COR-L47 (cell line): Measurements from ENCODE around the gene TNFRSF25.
"Not testable (repeated sequence)": the region's sequence is repeated elsewhere in the genome, so short reads cannot be mapped to it uniquely, and the experiment has no call there.

Experiments
- DNase-seq: peaks from one replicate; lab custom pipeline; 2025; lab: John Stamatoyannopoulos, UW

The TNFRSF25 gene

GRCh38 chr1:6468729-6469461 lies 2.9 kb upstream of the TNFRSF25 start:
- DNase-seq = no peak

DNA sequence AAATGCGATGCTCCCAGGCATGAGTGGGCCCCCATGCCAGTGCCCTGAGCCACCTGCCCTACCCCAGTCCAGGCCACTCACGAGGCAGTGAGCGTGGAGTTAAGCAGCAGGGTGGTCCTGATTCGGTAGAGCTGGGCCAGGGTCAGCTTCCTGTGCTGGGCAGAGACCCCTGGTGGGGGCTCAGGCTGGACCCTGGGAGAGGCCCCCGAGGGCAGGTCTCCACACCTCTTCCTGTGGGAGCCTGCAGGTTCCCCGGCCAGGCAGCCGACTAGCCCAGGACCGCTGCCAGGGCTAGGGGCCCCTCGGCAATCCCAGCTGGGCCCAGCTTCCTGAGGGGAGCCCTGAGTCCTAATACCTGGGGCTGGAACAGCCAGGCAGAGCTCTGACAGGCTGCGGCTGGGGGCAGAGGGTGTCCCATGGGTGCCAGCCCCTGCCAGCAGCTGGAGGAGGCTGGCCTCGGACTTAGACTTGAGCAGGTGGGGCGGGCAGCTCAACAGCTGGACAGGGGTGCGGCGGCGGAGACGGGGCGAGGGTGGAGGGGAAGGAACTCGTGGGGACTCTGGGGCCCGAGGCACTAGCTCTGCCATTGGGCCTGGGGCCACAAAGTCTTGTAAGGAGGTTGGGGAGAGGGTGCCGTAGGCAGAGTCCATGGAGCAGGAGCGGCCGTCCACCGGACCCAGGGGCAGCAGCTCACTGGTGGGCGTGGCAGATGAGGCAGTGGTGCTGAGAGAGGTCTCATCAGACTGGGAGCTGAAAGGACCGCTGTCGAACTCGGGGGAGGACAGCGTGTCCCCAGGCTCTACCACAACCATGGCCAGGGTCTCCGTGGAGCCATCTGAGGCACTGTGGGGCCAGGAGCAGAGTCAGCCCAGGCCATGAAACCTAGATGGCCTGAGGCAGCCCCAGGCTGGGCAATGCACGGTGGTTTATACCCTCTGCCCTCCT lies 2.0 kb upstream of the TNFRSF25 start:
- DNase-seq = no peak

GRCh38 chr1:6467224-6467623 lies 1.3 kb upstream of the TNFRSF25 start:
- peak; percentile 84 for DNase-seq

DNA sequence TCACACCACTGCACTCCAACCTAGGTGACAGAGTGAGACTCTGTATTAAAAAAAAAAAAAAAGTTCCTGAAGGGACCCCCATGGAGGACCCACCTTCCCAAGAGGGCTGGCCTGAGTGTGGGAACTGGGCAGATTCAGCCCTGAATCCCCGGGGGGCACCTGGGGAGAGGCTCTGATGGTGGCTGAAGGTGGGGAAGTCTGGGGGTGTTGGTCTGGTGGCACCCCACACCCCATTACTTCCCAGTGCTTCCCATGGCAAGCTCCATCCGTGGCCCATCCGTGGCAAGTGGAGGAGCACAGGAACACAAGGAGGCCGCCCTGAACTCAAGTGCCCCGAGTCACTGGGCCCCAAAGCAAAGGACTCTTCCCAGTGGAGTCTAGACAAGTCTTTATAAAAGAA lies 778 bp upstream of the TNFRSF25 start:
- DNase-seq = no peak

- no peak for DNase-seq
These were observed 440 bp downstream of the TNFRSF25 start for GRCh38 chr1:6465461-6466005.

DNA sequence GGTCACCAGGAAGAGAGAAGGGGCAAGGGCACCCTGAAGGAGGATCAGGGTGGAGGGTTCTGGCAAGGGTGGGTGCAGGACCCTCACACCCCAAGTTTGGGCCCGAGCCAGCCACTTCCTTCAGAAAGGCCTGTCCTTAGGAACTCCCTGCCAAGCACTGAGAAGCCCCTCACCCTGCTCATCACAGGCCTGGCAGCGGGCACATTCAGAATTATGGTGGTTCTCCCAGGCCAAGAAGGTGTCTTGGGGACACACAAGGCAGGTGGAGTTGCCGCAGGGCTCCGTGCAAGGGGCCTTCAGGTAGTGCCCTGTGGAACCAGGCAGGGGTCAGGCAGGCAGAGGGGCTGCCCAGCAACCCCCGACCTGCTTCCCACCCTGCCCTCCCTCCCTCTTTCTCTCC lies 1.1 kb downstream of the TNFRSF25 start:
- no peak for DNase-seq

- DNase-seq = no peak
These were observed 1.5 kb downstream of the TNFRSF25 start for GRCh38 chr1:6464514-6464836.

DNA sequence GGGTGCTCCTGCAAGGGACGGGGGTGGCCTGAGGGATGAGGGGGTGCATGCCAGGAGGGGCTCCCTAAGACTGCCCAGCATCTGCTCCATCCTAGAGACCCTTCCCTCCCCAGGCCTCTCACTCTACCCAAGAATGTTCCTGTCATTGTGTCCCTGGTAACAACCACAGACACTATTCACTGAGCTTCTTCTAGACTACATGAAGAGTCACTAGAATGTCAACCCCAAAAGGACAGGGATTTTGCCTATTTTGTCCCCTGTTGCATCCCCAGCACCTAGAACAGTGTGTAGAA lies 2.9 kb downstream of the TNFRSF25 start:
- no peak for DNase-seq

DNA sequence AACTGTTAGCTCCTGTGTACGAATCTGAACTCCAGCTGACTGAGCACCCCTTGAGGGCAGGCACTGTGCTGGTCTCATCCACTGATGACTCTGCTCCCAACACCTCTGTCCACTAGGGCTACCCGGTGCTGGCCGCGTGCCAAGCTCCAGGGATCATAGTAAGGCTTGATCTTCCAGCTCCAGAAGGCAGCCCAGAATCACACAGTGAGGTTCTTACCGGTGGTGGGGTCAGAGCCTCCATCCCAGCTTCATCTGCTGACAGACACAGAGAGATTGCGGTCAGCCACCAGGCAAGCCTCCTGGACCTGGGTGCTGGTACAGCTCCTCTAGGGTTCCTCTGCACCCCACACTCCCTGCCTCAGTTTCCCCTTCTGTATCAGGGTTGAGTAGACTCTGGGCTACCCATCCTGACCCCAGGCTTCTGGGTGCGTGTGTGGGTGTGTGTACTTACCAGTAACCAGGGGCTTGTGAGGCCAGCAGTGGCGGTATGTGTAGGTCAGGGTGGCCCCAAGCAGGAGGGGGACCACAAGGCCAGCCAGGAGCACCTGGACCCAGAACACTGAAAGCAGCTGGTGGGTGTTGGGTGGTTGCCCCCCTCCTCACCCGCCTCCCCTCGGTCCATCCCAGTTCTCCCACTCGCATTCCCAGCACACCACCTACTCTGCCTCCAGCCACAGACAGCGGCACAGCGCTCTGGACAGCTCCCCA lies 3.4 kb downstream of the TNFRSF25 start:
- DNase-seq = no peak

DNA sequence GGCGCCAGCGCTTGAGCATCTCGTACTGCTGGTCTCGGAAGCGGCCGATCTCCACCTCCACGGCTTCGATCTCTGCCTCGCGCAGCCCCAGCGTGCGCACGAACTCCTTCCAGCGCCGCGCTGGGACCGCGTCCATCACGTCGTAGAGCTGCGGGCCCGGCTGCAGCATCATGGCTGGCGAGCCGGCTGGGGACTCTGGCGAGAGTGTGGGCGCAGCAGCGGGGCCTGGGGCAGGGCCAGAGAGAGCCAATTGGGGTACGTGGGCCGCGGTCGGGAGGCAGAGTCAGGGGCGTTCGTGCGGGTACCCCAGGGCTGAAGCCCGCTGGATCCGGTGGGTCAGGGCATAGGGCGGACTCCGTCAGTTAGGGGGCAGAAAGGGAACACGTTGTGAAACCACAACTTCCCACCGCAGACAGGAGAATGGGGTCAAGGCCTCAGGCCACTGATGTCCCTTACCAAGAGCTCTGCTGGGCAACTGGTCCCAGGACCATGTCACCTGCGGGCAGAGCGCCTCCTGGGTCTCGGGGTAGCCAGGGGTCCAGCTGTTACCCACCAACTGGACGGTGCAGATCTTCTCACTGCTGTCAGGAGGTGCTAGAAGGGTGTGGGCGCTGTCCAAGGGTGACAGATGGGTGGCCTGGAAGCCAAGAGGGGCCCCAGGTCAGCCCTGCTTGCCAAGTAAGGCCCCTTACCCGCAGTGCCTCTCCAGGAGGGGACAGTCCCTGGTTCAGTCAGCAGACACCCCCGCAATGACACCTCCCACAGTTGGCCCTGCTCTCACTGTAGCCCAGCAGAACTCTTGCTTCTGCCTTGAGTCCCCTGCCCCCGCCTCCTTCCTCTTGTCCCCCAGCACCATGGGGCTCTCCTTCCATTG lies 4.2 kb downstream of the TNFRSF25 start:
- DNase-seq = no peak

DNA sequence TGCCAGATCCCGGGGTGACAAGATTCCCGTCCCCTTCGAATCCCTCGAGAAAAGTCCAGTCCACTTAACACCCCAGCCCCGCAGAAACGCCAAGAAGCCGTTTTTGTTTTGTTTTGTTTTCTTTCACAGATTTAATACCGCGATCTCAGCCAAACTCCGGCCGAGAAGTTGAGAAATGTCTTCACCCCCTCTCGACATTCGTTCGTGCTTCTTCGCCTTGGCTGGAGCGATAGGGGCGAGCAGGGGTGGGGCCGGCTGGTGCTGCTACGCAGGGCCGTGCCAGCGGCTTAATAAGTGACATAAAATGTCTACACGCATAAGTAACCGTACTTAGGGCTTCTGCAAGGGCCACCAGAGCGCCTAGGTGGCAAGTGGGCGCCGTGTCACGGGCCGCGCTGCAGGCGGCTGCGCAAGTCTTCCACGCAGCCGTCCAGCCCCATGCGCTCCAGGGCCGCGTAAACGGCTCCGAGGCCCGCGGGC lies 4.9 kb downstream of the TNFRSF25 start:
- no peak for DNase-seq

GRCh38 chr1:6460301-6461050 lies 5.5 kb downstream of the TNFRSF25 start:
- no peak for DNase-seq

DNA sequence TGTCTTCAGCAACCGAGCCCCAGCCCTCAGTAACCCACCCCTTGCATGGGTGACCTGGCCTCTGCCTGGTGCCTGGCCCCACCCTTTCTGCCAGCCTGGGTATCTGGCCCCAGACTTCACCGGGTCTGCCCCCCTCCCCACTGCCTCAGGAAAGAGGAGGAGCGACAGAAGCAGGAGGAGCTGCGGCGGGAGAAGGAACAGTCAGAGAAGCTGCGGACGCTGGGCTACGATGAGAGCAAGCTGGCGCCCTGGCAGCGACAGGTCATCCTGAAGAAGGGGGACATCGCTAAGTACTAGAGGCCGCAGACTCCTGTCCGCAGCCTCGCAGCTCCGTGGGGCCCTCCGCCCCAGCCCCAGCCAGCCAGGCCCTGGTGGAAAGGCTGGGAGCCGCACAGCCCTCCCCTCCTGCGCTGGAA lies 6.1 kb downstream of the TNFRSF25 start:
- no peak for DNase-seq

DNA sequence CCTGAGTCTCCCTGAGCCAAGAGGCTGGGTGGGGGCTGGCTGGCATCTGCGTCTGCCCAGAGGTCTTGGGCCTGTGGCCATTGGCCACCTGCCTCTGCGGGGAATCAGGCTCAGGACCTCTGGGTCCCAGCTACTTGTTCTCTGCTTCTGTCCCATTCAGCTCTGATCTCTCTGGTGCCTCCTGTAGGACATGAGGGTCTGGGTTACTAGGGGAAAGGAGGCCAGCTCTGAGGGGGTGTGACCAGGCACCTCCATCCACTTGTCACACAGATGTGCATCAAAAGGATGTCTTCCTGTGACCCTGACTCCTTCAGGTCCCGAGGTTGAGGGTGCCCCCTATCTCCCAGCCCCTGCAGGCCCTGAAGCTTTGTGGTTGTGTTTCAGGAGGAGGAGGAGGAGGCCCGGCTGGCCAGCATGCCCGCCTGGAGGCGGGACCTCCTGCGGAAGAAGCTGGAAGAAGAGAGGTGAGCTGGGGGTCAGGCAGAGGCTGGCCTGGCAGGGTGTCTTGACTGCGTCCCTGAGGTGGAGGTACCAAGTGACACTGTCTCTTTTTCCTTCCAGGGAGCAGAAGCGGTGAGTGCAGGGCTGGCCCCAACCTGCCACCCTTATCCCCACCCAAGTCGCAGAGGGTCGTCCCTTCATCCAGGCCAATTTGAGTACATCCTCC lies 9.0 kb downstream of the TNFRSF25 start:
- DNase-seq = no peak

DNA sequence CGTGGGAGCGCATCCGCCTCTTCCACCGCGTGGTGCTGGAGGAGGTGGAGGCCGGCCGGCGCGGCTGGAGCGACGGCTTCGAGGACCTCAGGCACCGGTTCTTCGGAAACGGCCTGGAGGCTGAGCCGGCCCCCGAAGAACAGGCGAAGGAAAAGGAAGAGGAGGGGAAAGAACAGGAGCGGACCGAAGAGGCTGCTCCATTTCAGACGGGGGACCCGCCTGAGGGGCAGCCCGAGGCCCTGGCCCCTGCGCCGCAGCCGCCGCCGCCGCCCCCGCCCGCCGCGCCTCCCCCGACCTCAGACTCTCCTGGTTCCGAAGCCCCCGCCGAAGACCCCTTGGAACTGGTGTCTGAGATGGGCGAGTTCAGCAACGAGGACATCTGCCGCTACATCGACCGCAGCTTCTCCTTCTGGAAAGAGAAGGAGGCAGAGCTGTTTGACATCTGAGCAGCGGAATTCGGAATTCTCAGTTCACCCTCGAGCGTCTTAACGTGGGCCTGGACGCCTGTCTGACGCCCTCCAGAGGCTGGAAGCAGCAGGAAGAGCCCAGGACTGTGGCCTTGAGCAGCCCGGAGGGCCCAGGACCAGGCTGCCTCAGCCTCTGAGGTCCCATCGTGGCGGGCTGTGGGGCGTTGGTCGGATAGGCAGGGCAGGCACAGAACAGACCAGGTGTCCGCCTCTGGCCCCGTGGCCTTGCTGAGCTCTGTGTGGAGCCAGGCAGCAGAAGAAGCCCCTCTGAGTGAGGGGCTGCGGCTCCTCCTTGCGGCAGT lies 10.0 kb downstream of the TNFRSF25 start:
- DNase-seq = not testable (repeated sequence)

- DNase-seq = no peak
These were observed 10.9 kb downstream of the TNFRSF25 start for GRCh38 chr1:6454856-6455751.

GRCh38 chr1:6453895-6454855 lies 11.8 kb downstream of the TNFRSF25 start:
- DNase-seq = not testable (repeated sequence)
